GM19463 (cell line): ENCODE measurements around the gene INPP4A.
"Not testable (repeated sequence)": the region's sequence is repeated elsewhere in the genome, so short reads cannot be mapped to it uniquely, and the experiment has no call there.

Experiments used
- ATAC-seq: cut with Tn5 transposase; IDR thresholded peaks from one replicate; pipeline ENCODE4 v1.9.1; 2021; ENCODE audit warnings: mild to moderate bottlenecking, moderate library complexity; ENCODE audit not compliant: unreplicated experiment

The INPP4A gene

DNA sequence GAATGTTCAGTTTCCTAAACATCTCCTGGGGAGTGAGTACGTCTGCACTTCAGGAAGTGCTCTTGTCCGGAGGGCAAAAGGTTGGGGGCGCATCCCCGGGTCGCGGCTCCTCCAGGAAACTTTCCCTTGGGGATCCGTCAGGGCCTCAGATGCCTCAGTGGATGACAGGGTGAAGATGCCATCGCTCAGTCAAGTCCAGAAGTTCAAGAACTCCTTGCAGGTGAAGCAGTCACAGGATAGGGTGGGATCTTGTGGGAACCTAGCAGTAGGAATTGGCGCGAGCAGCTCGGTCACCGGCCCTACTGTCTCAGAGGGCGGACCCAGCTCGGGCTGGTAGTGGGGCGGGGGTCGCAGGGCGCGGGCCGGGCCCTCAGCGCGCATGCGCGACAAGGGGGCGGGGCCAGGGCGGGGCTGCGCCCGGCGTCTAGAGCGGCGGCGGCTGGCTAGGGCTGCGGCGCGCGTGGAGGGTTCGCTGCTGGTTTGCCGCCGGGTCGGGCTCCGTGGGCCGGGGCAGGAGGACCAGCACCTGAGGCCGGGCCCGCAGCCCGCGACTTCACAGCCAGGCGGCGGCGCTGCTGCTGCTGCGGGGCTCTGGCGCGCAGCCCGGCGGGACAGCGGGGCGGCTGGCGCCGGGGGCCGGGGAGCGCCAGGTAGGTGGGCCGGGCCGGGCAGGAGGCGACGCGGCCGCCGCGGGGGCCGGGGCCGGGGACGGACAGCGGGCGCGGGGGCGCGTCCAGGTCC is at the start of gene INPP4A:
Gene INPP4A (plus strand): TSS at position 423 of the 741 bp plus-strand sequence. CDS start 75,191 bp downstream, outside the sequence.
- ATAC-seq: peak; percentile 85

DNA sequence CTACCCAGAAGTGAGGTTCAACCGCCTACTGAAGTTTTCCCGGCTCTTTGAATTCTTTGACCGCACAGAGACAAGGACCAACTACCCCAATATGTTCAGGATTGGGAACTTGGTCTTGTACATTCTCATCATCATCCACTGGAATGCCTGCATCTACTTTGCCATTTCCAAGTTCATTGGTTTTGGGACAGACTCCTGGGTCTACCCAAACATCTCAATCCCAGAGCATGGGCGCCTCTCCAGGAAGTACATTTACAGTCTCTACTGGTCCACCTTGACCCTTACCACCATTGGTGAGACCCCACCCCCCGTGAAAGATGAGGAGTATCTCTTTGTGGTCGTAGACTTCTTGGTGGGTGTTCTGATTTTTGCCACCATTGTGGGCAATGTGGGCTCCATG is 48.7 kb upstream of the INPP4A start:
- ATAC-seq: no peak

DNA sequence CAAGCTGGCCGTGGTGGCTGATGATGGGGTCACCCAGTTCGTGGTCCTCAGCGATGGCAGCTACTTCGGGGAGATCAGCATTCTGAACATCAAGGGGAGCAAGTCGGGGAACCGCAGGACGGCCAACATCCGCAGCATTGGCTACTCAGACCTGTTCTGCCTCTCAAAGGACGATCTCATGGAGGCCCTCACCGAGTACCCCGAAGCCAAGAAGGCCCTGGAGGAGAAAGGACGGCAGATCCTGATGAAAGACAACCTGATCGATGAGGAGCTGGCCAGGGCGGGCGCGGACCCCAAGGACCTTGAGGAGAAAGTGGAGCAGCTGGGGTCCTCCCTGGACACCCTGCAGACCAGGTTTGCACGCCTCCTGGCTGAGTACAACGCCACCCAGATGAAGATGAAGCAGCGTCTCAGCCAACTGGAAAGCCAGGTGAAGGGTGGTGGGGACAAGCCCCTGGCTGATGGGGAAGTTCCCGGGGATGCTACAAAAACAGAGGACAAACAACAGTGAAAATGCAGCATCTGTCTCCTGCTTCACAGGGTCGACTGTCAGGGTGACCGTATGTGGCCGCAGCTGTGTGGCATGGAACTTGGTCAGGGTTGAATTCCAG is 47.8 kb upstream of the INPP4A start:
- no peak for ATAC-seq

DNA sequence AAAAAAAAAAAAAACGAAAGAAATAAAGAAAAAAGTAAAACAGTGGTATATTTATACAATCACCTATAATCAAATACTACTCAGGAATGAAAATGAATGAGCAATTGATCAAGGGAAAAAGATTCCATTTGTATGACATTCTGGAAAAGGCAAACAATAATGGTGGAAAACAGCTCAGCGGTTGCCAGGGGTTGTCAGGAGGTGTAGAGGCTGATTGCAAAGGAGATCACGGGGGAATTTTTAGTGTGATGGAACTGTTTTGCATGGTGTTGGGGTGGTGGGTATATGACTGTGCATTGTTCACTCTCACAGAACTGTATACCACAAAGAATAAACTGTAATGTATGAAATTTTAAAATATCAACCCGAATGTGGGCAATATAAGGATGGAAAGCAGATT is 45.5 kb upstream of the INPP4A start:
- no peak for ATAC-seq

DNA sequence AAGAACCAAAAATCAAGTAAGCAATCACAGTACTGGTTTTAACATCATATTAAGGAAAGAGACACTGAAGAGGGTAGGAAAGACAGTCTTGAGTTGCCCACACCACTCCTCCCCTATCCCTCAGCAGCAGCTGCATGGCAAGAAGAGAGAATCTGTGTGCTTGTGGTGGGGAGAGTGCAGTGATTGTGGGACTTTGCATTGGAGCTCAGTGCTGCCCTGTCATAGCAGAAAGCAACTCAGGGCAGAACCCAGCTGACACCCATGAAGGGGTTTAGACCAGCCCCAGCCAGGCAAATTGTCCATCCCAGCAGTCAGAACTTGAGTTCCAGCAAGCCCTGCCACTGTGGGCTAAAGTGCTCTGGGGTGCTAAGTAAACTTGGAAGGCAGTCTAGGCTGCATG is 40.8 kb upstream of the INPP4A start:
- ATAC-seq: no peak

DNA sequence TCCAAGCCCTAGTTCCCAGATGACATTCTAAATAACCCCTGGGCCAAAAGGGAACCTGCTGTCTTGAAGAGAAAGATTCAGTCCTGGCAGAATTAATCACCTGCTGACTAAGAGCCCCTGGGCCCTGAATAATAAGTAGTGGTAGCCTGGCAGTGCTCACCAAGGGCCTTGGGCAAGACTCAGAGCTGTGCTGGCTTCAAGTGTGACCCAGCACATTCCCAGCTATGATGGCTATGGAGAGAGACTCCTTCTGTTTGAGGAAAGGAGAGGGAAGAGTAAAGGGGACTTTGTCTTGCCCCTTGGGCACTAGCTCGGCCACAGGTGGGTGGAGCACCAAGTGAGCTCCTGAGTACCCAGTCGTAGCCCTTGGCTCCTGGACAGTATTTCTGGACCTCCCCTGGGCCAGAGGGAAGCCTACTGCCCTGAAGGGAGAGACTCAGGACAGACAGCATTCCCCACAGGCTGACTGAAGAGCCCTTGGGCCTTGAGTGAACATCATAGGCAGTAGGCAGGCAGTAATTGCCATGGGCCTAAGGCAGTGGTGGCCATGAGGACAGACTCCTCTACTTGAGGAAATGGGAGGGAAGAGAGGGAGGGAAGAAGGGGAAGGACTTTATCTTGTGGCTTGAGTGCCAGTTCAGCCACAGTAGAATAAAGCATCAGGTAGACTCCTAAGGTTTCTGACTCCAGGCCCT is 40.0 kb upstream of the INPP4A start:
- no peak for ATAC-seq

DNA sequence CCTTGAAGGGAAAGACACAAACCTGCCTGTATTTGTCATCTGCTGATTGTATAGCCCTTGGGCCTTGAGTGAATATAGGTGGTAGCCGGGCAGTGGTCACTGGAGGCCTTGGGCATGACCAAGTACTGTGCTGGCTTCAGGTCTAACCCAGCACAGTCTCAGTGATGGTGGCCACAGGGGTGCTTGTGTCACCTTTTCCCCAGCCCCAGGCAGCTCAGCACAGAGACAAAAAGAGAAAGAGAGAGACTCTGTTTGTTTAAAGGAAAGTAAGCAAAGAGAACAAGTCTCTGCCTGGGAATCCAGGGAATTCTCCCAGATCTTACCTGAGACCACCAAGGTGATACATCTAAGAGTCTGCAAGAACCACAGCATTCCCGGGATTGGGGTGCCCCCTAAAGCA is 39.4 kb upstream of the INPP4A start:
- no peak for ATAC-seq

DNA sequence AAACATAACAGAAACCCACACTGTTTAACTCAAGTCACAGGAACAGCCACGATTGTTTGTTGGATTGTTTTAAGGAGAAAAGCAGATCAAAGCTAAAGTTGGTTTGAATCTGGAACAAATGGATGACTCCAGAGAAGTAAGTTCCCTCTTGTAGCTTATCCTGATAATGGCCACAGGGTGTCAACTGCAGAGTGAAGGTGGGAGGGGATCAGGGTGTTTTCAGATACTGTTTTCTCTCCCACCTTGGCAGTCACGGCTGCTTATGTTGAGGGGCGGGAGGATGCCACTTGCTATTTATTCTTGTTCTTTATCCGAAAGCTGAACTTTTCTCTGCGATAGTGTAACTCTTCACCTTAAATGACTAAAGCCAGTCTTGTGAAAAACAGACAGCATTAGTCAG is 36.5 kb upstream of the INPP4A start:
- no peak for ATAC-seq

DNA sequence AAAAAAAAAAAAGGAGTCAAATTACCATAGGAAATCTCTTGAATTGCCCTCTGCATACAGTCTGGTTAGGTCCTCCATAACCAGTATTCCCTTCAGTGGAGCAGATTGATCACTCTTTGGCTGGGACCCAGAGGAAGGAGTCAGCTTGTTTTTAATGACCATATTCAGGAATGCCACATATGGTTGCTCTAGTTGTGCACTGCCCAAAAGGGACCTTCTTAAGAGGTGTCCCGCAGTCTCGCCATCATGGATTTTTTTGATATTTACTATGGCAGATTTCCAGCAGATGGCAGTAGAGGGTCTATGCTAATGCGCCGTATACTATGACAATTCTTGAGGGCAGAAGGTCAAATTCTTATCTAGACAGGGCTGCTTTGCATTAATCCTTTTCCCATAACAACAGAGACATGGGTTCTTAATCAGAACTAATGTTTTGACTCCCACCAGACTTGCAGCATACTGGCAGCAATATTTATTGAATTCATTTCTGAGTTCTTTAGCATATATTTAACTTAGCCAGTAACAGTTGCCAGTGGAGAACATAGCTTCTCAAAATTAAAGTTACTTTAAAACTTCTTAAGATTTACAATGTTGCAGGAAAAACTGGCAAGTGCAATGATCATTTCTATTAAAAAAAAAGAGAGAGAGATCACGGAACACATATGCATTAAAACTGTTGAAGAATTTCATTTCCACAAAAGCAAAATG is 31.8 kb upstream of the INPP4A start:
- ATAC-seq: peak; percentile 62

DNA sequence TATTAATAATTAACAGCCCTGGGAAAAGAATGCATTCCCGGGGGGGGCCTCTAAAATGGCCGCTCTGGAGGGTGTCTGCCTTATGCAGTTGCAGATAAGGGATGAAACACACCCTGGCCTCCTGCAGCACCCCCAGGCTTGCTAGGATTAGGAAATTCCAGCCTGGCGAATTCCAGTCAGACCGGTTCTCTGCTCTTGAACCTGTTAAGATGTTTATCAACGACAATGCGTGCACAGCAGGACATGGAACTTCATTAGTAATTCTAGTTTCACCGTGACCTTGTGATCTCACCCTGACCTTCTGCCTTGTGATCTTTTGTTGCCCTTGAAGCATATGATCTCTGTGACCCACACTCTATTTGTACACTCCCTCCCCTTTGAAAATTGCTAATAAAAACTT is 30.4 kb upstream of the INPP4A start:
- not testable (repeated sequence) for ATAC-seq

DNA sequence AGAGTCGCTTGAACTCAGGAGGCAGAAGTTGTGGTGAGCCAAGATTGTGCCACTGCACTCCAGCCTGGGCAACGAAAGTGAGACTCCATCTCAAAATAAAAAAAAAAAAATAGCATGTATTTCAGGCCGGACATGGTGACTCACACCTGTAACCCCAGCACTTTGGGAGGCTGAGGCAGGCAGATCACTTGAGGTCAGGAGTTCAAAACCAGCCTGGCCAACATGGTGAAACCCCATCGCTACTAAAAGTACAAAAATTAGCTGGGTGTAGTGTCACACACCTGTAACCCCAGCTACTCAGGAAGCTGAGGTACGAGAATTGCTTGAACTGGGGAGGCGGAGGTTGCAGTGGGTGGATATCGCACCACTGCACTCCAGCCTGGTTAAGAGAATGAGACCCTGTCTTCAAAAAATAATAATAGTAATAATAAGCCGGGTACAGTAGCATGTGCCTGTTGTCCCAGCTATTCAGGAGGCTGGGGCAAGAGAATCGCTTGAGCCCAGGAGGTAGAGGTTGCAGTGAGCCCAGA is 28.9 kb upstream of the INPP4A start:
- not testable (repeated sequence) for ATAC-seq

DNA sequence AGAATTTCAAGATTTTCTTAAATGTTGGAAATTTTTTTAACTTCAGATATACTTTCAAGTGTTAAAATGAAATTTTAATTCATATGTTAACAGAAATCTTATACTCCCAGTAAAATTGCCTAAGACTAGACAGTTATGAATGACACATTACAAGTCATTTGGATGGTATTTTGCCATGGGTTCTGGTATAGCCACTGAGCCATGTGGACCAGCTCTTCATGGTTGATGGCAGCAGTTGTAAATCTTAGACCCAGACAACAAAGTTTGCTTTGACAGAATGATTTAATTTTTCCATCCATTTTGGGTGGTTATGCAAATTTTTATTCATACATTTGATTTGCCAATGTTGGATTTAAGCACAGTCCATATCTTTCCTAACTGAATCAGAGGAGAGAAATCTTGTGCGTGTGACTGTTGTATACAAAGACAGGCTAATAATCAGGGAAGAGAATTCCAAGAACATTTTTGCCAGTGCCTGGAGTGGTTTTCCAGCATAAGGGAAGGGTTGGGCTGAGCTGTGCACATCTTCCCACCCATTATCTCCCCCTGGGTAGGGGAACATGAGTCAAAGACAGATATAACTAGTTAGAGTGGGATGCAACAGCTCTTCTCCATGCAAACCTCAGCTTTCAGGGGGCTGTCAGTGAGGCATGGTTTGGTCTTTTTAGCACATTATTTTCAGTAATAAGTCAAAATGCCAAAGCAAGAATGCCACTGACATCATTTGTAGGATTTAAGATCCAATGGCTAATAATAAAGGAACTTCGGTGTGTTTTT is 28.1 kb upstream of the INPP4A start:
- no peak for ATAC-seq

DNA sequence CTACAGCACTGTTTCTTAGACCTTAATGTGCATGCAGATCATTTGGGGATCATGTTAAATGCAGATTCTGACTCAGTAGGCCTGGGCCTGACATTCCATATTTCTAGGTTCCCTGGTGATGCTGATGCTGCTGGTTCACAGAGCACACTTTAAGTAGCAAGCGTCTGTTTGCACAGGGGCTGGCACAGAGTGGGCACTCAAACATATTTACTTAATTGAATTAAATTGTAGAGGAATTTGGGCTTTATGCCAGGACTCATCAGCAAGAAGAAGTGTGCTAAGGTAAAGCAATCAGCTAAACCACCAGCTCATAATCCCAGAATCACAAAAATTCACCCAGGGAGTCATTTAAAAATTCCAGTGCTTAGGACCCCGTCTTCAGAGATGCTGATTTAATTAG is 25.1 kb upstream of the INPP4A start:
- no peak for ATAC-seq

DNA sequence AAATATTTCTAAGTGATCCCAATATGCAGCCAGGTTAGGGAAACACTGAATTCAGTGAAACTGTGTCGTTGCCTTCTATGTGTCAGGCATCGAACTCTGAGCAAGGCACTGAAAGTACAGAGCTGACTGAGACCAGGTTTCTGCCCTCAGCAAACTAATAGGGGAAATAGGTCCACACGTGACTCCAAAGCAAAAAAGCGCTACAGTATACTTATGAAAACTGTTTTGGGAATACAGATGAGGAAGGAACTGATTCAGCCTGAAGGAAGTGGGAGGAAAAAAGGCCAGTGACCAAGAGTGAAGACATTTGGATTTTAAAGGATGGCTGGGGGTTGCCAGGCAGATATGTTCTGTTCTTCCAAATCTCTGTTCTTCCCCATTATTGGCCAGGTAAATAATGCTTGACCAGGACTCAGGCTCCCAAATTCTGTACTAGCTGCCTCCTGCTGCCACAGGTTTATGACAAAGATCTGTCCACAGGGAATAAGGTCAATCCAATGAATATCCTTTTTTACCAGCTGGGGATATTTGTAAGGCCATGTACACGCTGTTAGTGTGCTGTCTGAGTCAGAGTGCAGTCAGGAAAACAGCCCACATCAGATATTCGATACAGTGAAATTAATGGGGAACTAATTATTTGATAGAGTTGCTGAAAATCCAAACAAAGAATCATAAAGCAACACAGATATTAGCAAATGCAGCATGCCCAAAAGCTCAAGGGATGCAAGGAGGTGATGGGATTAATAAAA is 24.5 kb upstream of the INPP4A start:
- ATAC-seq: no peak

DNA sequence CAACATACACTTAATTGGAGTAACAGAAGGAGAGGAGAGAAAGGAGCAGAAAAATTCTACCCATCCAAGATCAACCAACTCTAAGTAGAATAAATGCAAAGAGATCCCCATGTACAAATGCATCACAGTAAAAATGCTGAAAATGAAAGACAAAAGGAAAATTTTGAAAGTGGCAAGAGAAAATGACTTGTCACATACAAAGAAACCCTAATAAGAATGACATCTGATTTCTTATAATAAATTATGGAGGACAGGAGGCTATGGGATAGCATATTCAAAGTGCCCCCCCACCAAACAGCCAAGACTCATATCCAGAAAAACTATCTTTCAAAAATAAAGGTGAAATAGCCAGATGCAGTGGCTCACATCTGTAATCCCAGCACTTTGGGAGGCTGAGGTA is 22.2 kb upstream of the INPP4A start:
- ATAC-seq: no peak

DNA sequence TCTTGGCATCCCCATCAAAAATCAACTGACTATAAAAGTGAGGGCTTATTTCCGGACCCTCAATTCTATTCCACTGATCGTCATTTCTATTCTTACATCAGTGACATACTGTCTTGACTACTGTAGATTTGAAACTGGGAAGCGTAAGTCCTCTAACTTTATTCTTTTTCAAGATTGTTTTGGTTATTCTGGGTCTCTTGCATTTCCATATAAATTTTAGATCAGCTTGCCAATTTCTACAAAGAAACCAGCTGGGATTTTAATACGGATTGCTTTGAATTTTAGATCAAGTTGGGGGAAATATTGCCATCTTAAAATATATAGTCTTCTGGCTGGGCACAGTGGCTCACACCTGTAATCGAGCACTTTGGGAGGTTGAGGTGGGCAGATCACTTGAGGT is 17.9 kb upstream of the INPP4A start:
- ATAC-seq: no peak

DNA sequence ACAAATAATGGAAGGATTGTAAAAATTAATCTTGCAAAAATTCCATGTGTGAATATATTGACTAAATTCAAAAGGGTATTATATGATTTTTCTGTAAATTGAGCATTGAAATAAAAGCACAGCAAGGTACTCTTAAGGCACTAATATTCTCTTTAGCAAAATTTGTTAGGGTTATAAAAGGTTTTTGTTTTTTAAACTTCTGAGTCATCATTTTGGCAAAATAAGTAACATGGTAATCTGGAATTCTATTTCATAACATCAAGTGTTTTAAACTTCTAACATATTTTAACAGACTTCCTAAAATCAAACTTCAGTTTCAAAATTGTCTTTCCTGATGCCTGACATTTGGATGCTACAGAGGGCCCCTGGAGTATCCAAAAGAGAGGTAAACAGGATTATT is 12.5 kb upstream of the INPP4A start:
- no peak for ATAC-seq

DNA sequence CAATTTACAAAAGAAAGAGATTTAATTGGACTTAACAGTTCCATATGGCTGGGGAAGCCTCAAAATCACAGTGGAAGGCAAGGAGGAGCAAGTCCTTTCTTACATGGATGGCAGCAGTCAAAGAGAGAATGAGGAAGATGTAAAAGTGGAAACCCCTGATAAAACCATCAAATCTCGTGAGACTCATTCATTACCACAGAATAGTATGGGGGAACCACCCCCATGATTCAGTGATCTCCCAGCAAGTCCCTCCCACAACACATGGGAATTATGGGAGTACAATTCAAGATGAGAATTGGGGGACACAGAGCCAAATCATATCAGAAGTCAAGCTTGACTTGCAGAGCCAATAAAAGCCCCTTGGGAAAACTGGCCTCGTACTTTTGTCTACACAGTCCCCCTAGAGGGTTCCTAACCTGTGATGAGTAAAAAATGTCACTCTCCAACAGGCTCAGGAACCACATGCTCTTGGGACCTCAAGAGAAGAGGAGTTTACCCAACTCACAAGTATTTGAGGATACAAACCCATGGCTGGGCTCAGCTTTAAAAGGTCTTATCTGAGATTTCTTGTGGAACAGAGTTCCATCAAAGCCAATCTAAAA is 11.2 kb upstream of the INPP4A start:
- ATAC-seq: no peak

DNA sequence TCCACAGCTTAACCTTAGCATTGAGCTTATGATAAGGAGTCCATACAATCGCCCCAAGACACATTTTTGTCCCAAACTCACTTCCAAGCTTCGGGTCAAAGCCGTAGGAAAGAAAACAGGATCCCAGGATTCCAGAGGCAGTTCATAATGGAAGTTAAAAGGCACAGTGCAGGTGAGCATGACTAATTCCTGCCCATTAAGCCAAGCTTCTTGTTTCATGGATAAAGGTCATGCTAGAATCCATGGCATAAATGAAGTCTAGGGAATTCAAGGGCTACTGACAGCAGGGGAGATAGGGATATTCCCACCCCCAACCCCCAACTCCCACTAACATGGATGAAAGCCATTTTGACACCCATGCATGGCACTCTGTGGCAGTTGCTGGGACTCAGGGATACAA is 10.2 kb upstream of the INPP4A start:
- no peak for ATAC-seq
